ENCODE data around the gene NRIP3. TPM values are rescaled to one million over a fixed set of nuclear protein-coding genes. Genes with fewer than 3 reads are reported as not detected.

The NRIP3 gene
- total RNA-seq, 1 donor from 2014 or later, result 1.4 TPM

DNA sequence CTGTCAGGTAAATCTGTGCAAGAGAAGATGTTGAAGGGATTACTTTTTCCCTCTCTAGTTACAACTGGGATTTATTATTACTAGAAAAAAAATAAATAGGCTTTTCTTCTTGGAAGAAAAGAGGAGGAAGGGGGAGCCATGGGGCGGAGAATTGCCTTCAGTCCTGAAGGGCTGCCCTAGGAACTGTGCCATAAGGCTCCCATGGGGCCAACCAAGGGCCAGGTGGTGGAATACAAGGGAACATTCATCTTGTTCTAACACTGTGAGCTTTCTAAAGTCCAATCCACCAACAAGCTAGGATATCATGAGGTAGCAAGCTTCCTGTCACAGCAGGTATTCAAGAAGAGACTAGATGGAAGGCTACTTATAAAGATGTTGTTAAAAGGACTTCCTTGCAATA lies 24.8 kb upstream of the NRIP3 start:
- H3K4me3 Mint-ChIP-seq (ENCODE audit: unreplicated experiment), result no peak overlapping the region
- DNase-seq (ENCODE audit: low spot score), result no peak
- H3K27ac Mint-ChIP-seq (ENCODE audit: unreplicated experiment), result no peak overlapping the region
- H3K9me3 Mint-ChIP-seq (ENCODE audit: unreplicated experiment), result no peaks in the 10 kb centered on the region
- H3K36me3 Mint-ChIP-seq (ENCODE audit: low read depth, unreplicated experiment), result no peaks in the 10 kb centered on the region
- TF ChIP-seq CTCF (IDR thresholded peaks at IDR 0.05; ENCODE audit: unreplicated experiment), result no peak
- H3K27me3 Mint-ChIP-seq (ENCODE audit: unreplicated experiment), result no peaks in the 10 kb centered on the region
- H3K4me1 Mint-ChIP-seq (ENCODE audit: unreplicated experiment), result peaks cover 9% of the 10 kb centered on the region

GRCh38 chr11:9025101-9025850 lies 21.5 kb upstream of the NRIP3 start:
- Mint-ChIP-seq H3K4me1 (ENCODE audit: unreplicated experiment) (peaks cover 6% of the 10 kb centered on the region), H3K27me3 (ENCODE audit: unreplicated experiment) (no peaks in the 10 kb centered on the region), H3K9me3 (ENCODE audit: unreplicated experiment) (no peaks in the 10 kb centered on the region), H3K4me3 (ENCODE audit: unreplicated experiment) (no peak overlapping the region), H3K36me3 (ENCODE audit: low read depth, unreplicated experiment) (no peaks in the 10 kb centered on the region), H3K27ac (ENCODE audit: unreplicated experiment) (no peak overlapping the region)
- no peak for TF ChIP-seq CTCF (IDR thresholded peaks at IDR 0.05; ENCODE audit: unreplicated experiment)
- no peak for DNase-seq (ENCODE audit: low spot score)

DNA sequence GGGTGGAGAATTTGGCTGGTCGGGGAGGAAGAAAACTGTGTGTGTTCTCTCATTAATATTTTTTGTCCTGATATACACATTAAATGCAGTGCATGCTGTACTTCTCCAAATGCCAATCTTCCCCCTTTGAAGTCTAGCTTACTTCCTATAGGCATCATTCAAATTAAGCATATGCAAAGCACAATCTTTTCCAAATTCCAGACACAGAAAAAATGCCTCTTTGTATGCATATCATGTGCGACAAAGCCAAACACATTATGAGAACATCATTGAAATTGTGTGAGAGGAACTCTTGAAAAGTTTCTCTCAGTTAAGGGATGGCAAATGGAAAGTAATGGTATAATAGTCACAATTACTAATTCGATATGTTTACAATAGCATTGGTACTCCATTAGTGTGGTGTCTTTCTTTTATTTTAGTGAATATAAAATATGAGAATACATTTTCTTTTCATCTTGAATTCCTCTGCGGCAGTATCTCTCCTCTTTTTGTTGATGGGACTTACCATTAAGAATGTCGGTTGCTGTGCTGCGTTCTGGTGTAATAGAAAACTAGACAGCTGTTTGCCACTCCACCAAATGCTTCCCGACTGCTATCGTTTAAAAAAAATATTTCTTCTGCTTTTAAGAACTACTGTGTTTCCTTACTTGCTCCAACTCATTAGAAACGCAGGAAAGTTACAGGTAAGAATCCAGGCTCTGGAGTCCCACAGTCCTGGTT lies 19.3 kb upstream of the NRIP3 start:
- Mint-ChIP-seq H3K27ac (ENCODE audit: unreplicated experiment) (no peak overlapping the region), H3K4me1 (ENCODE audit: unreplicated experiment) (peaks cover 4% of the 10 kb centered on the region), H3K36me3 (ENCODE audit: low read depth, unreplicated experiment) (no peaks in the 10 kb centered on the region), H3K9me3 (ENCODE audit: unreplicated experiment) (no peaks in the 10 kb centered on the region), H3K27me3 (ENCODE audit: unreplicated experiment) (peaks cover 3% of the 10 kb centered on the region), H3K4me3 (ENCODE audit: unreplicated experiment) (no peak overlapping the region)
- DNase-seq (ENCODE audit: low spot score), result no peak
- TF ChIP-seq CTCF (IDR thresholded peaks at IDR 0.05; ENCODE audit: unreplicated experiment), result no peak

- Mint-ChIP-seq H3K27ac (ENCODE audit: unreplicated experiment) (no peak overlapping the region), H3K36me3 (ENCODE audit: low read depth, unreplicated experiment) (no peaks in the 10 kb centered on the region), H3K4me3 (ENCODE audit: unreplicated experiment) (no peak overlapping the region), H3K4me1 (ENCODE audit: unreplicated experiment) (peaks cover 16% of the 10 kb centered on the region), H3K9me3 (ENCODE audit: unreplicated experiment) (no peaks in the 10 kb centered on the region), H3K27me3 (ENCODE audit: unreplicated experiment) (peaks cover 3% of the 10 kb centered on the region)
- no peak for DNase-seq (ENCODE audit: low spot score)
- TF ChIP-seq CTCF (IDR thresholded peaks at IDR 0.05; ENCODE audit: unreplicated experiment), result no peak
These were observed 17.1 kb upstream of the NRIP3 start for GRCh38 chr11:9020916-9021315.

DNA sequence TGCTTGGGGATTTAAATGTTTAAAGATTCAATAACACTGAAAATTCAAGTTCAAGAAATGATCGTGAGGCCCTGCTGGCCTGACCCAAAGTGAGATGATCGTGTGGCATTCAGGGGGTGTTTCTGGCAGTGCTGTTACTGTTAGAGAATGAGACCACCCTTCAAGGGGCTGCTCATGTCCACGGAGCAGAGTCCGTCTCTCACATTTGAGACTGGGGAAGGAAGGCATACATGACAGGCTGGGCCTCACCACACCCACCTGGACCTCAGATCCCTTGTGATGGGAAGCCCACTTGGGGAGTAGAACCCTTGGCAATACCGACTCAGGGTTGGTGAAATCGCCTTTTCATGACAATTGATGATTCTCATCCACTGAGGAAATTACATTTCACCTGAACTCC lies 16.1 kb upstream of the NRIP3 start:
- Mint-ChIP-seq H3K4me1 (ENCODE audit: unreplicated experiment) (peaks cover 16% of the 10 kb centered on the region), H3K4me3 (ENCODE audit: unreplicated experiment) (no peak overlapping the region), H3K9me3 (ENCODE audit: unreplicated experiment) (no peaks in the 10 kb centered on the region), H3K36me3 (ENCODE audit: low read depth, unreplicated experiment) (no peaks in the 10 kb centered on the region), H3K27ac (ENCODE audit: unreplicated experiment) (no peak overlapping the region), H3K27me3 (ENCODE audit: unreplicated experiment) (peaks cover 3% of the 10 kb centered on the region)
- TF ChIP-seq CTCF (IDR thresholded peaks at IDR 0.05; ENCODE audit: unreplicated experiment), result no peak
- no peak for DNase-seq (ENCODE audit: low spot score)
